NCI-H2107 (cell line): Measurements from ENCODE around the gene PCSK6.

Experiments used
- DNase-seq: peaks from one replicate; lab custom pipeline; 2025; lab: John Stamatoyannopoulos, UW

The PCSK6 gene

GRCh38 chr15:101276501-101277037, 212.9 kb downstream of the PCSK6 start:
- no peak for DNase-seq

GRCh38 chr15:101275018-101275417, 214.5 kb downstream of the PCSK6 start:
- no peak for DNase-seq

GRCh38 chr15:101273534-101273933, 216.0 kb downstream of the PCSK6 start:
- no peak for DNase-seq

- no peak for DNase-seq
Measured at GRCh38 chr15:101272584-101272983, 216.9 kb downstream of the PCSK6 start.

GRCh38 chr15:101269479-101270223, 219.9 kb downstream of the PCSK6 start:
- no peak for DNase-seq

- no peak for DNase-seq
Measured at GRCh38 chr15:101267320-101268104, 222.0 kb downstream of the PCSK6 start.

GRCh38 chr15:101266787-101267186, 222.7 kb downstream of the PCSK6 start:
- no peak for DNase-seq

- DNase-seq = no peak
Measured at GRCh38 chr15:101266034-101266433, 223.5 kb downstream of the PCSK6 start.

GRCh38 chr15:101264911-101265641, 224.4 kb downstream of the PCSK6 start:
- no peak for DNase-seq

GRCh38 chr15:101264011-101264410, 225.5 kb downstream of the PCSK6 start:
- no peak for DNase-seq

GRCh38 chr15:101262551-101262950, 227.0 kb downstream of the PCSK6 start:
- no peak for DNase-seq

GRCh38 chr15:101258238-101259144, 231.0 kb downstream of the PCSK6 start:
- DNase-seq = no peak

- DNase-seq = no peak
Measured at GRCh38 chr15:101256757-101257156, 232.8 kb downstream of the PCSK6 start.

- no peak for DNase-seq
Measured at GRCh38 chr15:101255615-101256241, 233.8 kb downstream of the PCSK6 start.

- no peak for DNase-seq
Measured at GRCh38 chr15:101255051-101255395, 234.5 kb downstream of the PCSK6 start.

GRCh38 chr15:101254157-101255050, 235.1 kb downstream of the PCSK6 start:
- DNase-seq = no peak
